HG02840 (cell line): ENCODE results near the gene TSPAN18.

ENCODE experiments used
- ATAC-seq: cut with Tn5 transposase; IDR thresholded peaks from one replicate; pipeline ENCODE4 v1.9.1; 2021; ENCODE audit warnings: mild to moderate bottlenecking, moderate library complexity, moderate number of reproducible peaks; ENCODE audit not compliant: unreplicated experiment, low FRiP score

TSPAN18 gene

GRCh38 chr11:44791316-44791925 is 64.7 kb downstream of the TSPAN18 start:
- no peak for ATAC-seq

DNA sequence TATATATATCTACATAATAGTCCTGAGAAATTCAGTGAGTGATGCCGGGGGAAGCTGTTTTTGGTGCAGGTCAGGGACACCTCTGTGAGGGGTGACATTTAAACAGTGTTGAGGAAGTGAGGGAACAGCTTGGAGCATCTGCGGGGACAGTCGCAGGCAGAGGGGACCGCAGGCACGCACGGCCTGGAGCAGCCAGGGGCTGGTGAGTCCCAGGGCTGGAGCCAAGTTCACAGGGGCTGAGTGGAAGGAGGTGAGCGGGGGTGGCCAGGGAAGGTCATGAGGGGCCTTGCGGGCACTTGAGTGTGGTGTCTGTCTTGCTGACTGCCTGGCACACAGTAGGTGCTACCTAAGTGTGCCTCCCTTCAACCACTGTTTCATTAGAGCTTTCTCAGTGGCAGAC is 65.4 kb downstream of the TSPAN18 start:
- ATAC-seq, result no peak

DNA sequence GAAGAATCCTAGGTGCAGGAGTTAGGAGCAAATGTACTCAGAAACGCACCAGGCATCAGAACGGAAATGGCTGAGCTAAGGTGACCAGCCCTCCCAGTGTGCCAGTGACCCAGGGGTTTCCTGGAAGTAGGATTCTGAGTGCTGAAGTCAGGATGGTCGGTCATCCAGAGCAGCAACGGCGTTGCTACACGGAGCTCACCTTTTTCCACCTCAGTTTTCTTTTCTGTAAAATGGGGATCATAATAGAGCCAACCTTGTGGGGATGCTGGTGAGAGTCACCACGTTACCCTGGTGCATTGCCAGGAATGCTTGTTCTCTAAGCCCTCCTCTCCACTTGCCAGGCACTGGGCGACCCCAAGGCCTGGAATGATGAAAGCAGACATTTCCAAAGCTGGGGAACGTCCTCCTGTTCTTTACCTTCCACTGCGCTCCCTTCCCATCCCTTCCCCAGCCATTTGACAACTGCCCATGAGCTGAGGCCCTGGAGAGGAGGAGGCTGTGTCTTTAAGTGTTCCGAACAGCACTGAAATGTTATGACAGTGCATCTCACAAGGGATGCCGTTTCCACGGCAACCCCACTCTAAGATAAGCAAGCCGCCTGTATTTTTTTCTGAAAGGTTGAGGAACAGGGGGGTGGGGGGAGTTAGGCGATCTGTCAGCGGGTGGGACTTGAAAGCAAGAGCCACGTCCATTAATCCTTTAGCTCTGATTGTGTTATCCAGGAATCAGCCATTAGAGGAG is 66.8 kb downstream of the TSPAN18 start:
- ATAC-seq, result no peak

GRCh38 chr11:44795803-44796535 is 69.2 kb downstream of the TSPAN18 start:
- ATAC-seq, result no peak

DNA sequence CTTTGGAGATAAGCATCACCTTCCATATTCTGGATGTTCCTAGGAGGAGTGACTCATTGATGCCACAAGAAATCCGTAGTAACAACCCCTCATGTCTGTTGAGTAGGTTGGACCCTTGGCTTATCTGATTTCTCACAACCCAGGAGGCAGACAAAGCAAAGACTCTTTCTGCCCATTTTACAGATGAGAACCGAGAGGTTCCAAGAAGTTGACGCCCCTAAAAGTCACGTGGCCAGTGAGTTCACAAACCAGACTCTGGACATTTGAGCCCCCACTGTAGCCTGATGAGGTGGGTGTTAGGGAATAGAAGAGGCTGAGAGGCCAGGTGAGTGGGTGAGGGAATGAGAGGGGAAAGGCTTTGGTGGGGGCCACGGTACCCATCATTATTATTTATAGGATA is 70.3 kb downstream of the TSPAN18 start:
- no peak for ATAC-seq

DNA sequence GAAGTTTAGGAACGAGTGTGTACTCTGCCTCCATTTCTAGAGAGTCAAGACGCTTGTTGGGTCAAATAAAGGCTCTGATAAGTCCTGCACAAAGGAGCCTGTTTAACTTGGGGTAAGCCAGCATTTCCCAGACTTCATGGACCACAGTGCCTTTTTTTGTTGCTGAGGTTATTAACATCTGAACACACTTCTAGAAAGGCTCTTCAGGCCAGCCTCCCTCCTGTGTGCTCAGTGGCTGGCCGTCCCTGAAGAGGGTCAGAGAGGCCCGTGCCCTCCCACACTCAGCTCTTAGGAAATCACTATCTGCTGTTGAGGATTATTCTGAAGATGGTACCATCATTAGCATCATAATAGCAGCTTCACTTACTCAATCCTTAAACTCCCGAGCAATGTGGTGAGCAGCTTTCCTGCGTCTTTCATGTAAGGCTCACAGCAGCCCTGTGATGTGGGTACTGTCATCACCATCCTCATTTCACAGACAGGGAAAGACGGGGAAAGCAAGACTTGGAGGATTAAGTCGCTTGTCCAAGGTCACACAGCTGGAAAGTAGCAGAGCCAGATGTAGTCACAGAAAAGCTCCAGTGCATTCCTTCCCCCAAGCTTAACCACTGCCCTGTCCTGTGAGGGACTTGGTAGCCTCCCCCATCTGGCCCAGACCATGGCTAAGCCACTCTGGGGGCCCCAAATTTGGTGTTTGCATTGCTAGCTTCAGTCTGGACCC is 71.3 kb downstream of the TSPAN18 start:
- no peak for ATAC-seq

- no peak for ATAC-seq
Measured at GRCh38 chr11:44798607-44798972, 71.8 kb downstream of the TSPAN18 start.

- no peak for ATAC-seq
Measured at GRCh38 chr11:44799012-44799411, 72.2 kb downstream of the TSPAN18 start.

DNA sequence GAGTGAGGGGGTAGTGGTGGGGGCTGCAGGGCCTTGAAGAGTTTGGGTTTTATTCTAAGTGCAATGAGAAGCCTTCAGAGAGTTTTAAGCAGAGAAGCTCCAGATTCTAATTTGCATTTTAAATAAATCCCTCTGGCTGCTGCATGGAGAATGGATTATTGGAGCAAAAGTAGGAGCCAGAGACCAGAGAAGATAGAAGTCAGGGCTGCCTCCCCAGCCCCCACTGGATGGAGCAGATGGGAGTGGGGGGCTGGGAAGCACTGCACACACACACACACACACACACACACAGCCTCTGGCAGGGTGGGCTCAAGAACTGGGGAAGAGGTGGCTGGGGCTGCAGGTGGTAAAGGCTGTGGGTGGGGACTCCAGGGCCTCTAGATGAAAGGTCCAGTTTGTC is 75.6 kb downstream of the TSPAN18 start:
- no peak for ATAC-seq

GRCh38 chr11:44803009-44803408 is 76.2 kb downstream of the TSPAN18 start:
- ATAC-seq, result no peak

DNA sequence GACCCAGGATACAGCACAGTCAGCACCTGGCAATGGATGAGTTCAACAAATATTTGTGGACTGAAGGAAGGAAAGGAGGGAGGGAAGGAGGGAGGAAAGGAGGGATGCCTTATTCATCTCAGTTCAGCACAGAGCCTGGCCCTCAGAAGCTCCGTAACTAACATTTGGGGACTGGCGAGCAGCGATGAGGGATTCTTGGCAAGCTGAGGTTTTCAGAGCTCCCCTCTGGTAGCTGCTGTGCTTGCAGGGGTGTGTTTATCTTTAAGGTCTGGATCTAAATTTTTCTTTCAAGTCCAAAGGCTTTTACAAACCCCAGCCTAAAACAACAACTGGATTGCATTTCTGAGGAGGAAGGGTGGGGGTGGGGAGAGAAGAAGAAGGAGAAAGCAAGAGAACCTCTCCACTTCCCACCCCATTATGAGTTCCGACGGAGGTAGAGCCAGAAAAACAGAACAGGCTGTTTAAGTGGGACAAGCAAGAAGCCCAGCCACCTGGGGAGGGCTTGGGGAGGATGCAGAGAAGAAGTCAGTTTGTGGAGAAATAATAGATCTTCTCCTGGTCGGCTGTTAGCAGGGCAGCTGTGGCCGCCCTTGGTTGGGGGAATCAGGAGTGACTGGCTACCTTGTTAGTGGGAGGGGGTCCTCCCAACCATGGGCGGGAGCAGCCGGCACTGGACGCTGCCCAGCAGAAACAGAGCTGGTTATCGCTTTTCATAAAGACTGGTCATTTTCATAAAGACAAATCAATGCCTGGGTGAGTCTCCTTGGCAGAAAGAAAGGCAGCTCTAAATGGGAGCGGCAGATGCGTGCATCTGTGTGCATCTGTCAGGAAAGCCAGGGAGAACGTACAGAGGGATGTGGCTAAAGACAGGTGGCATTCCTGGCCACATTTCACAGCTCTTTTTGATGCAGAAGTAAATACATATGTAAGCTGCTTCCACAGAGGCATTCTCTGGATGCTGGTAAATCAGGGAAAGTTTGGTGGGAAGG is 78.0 kb downstream of the TSPAN18 start:
- ATAC-seq, result no peak

- ATAC-seq, result no peak
Measured at GRCh38 chr11:44805596-44805995, 78.8 kb downstream of the TSPAN18 start.

DNA sequence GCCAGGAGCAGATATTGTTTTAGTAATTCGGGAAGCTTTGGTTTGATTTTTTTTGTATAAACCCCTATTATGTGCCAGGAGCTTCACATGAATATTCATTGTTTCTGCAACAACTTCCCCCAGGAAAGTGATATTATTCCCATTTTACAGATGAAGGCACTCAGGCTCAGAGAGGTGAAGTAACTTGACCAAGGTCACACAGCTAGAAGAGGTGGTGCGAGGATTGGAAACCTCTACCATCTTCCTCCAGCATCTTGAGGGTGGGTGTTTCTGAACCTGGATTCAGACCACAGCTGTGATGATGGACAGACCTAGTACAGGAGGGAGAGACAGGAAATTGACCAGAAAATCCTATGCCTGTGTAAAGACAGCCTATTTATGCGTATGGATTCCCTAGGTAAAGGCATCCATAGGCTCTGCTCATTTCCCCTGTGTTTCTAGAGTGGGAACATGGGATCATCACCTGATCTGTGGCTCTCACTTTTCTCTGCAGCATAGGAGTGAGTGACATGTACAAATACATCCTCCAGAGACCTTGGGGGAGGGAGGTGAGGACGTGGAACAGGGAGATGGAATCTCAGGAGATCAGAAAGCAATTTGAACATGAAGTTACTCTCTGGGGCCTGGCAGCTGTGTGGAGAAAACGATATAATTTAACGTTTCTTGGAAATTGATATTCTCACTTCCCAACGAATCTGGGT is 81.4 kb downstream of the TSPAN18 start:
- ATAC-seq, result no peak

DNA sequence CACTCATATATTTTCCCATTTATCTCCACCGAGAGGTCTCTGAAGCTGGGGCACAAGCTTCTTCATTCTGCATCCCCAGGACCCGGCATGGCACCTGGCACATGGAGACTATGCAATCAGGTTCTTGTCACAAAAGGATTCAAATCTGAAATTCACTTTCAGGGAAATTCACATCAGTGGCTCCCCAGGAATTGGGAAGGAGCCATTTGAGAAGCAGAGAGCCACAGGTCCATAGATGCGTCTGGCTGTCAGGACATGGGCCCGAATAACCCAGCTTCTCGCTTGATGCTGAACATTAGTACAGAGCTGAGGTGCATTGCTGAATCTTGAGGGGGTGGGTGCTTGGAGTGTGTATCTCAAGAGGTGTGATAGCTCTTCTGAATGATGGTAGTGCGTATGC is 82.5 kb downstream of the TSPAN18 start:
- ATAC-seq, result no peak

- no peak for ATAC-seq
Measured at GRCh38 chr11:44811841-44812448, 85.2 kb downstream of the TSPAN18 start.

DNA sequence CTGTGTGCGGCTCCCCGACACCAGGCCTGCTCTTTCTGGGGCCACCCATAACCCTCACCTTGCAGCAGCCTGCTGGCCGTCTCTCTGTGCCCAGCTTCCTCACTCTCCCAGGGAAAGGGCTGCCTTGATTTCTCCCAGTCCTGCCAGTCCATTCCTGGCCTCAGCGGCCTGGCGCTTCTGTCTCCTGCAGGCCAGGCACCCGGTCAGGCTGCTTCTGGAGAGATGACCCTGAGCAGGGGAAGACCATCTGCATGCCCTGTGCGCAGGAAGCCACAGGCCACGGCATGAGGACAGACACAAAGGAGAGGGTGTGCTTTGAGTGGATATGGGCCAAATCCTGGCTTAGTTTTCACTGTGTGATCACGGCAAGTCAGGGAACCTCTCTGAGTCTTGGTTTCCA is 86.2 kb downstream of the TSPAN18 start:
- no peak for ATAC-seq

DNA sequence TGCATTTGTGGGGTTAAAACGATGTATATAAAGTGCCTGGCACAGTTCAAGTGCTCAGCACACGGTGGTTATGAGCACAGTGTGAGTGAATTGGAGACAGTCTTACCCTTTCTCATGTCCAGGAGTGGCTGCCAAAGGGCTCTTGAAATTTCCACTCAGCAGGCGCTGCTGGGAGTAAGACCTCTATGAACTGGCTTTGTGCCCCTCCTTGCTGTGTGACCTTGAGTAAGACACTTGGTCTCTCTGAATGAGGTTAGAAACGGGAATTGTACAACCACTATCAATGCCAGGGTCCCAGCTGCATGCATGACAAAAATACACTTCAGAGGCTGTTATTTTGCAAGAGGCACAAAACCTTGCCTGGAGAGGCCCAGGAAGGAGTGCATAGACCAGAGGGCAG is 86.6 kb downstream of the TSPAN18 start:
- no peak for ATAC-seq

DNA sequence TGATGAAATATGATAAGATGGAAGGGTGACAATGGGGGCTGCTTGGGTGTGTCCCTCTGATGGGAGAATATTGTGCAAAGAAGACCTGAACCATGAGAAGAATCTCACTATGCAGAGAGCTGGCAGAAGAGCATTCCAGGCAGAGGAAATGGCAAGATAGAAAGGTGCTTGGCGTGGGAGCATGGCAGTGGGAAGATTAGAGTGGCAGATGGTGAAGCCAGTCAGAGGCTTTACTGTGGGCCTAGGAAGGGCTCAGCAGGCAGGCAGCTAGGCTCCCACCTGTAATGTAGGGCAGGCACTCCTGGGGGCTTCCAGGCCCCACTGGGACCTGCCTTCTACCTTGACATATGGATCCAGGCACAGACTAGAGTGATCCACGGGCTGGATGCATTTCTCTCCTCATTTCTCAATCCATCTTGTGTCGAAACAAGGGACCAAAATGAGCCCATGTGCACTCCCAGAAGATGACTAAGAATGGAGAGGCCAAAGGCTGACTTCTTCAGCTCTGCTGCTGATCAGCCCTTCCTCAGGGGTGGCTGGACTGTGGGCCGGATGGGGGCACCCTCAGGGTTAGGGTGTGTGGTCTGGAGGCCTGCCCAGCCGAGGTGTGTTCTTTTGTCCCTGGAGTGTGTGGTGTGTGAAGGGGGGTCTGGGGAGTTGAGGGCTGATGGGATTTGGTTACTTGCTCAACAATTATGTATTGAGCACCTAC is 88.3 kb downstream of the TSPAN18 start:
- no peak for ATAC-seq
